K562 (cell line): Measurements from ENCODE around the gene WDR31. TPM values are rescaled to one million over a fixed set of nuclear protein-coding genes. Genes with fewer than 3 reads are reported as not detected.

Source experiments
- NFIC ChIP-seq: fragments of 450-650 bp; IDR thresholded peaks from 2 replicates; pipeline ENCODE4 v1.6.1; 2017; ENCODE audit warnings: mild to moderate bottlenecking, inconsistent platforms
- NR2C2 ChIP-seq, 2 experiments: fragments of 200-800 bp in 1 of 2; sonication (Bioruptor generic) in 1 of 2; sonication (generic) in 1 of 2; formaldehyde crosslinking in 1 of 2; IDR thresholded peaks; 2 replicates each; pipeline versions ENCODE4 v1.6.1 to v1.8.0; 2016 to 2022; ENCODE audit warnings: mild to moderate bottlenecking in 1 of 2, missing compliant biosample characterization in 1 of 2, missing genetic modification characterization in 1 of 2, missing genetic modification reagents in 1 of 2
- OTX1 ChIP-seq: fragments of 450-650 bp; formaldehyde crosslinking; IDR thresholded peaks from 2 replicates; pipeline ENCODE4 v1.4.0; 2022; ENCODE audit warnings: mild to moderate bottlenecking
- PTBP1 ChIP-seq: fragments of 200-400 bp; formaldehyde crosslinking; IDR thresholded peaks from 2 replicates; pipeline ENCODE4 v1.6.1; 2017; ENCODE audit warnings: low read depth, low read length
- SOX6 ChIP-seq: fragments of 450-650 bp; IDR thresholded peaks from 2 replicates; pipeline ENCODE4 v1.6.1; 2014; ENCODE audit warnings: mild to moderate bottlenecking
- TCF3 ChIP-seq: sonication (generic); formaldehyde crosslinking; IDR thresholded peaks from 2 replicates; pipeline ENCODE4 v1.4.0; 2020; ENCODE audit warnings: mild to moderate bottlenecking, missing genetic modification reagents
- TEAD4 ChIP-seq, 2 experiments: sonication (generic) in 1 of 2; formaldehyde crosslinking in 1 of 2; IDR thresholded peaks; 2 replicates each; pipeline versions ENCODE4 v1.6.1 to v1.8.0; 2012 to 2022; ENCODE audit warnings: borderline replicate concordance in 1 of 2, inconsistent platforms in 1 of 2, low read length in 1 of 2, mild to moderate bottlenecking in 1 of 2, missing genetic modification reagents in 1 of 2
- YBX1 ChIP-seq: fragments of 450-650 bp; IDR thresholded peaks from 2 replicates; pipeline ENCODE4 v1.7.1; 2016; ENCODE audit warnings: mild to moderate bottlenecking
- ZC3H11A ChIP-seq: IDR thresholded peaks from 2 replicates; pipeline ENCODE4 v1.6.1; 2012; ENCODE audit warnings: low read depth, low read length, improper control_type of control experiment
- ZNF347 ChIP-seq: fragments of 450-650 bp; formaldehyde crosslinking; IDR thresholded peaks from 2 replicates; pipeline ENCODE4 v1.4.0; 2020; ENCODE audit warnings: low read depth, mild to moderate bottlenecking, moderate library complexity
- polyA plus RNA-seq, 8 experiments: library from polyadenylated mRNA; depleted of rRNA in 4 of 8; stranded (reverse) in 5 of 8; unstranded in 3 of 8; fragments of >200 nt; fragmentation: Nextera tagmentation in 2 of 8; fragmentation: Illumina TruSeq in 1 of 8; extraction: Ambion mirVana in 2 of 8; extraction: Trizol in 1 of 8; gene quantifications; 2 replicates each; pipeline versions ENCODE4 v1.2.1 to v1.2.3, GENCODE V29; 2011 to 2014; ENCODE audit warnings: inconsistent platforms in 1 of 8, missing spikeins in 1 of 8
- total RNA-seq, 7 experiments: library from RNA; depleted of rRNA in 6 of 7; stranded (reverse); fragments of >200 nt in 6 of 7; fragmentation: Illumina TruSeq in 2 of 7; extraction: Trizol in 2 of 7; gene quantifications; 2 replicates each; pipeline versions ENCODE4 v1.2.1 to v1.2.3, GENCODE V29; 2011 to 2021; ENCODE audit warnings: low replicate concordance in 1 of 7
- TF ChIP-seq, protein P1 (sequence below), 2 experiments: fragments of 450-650 bp; formaldehyde crosslinking in 1 of 2; IDR thresholded peaks; 2 replicates each; pipeline versions ENCODE4 v1.4.0 to v1.6.1; 2014 to 2020; ENCODE audit warnings: mild to moderate bottlenecking in 2 of 2, borderline replicate concordance in 1 of 2, low read depth in 1 of 2
- TF ChIP-seq, protein P2 (sequence below): sonication (generic); IDR thresholded peaks from 2 replicates; pipeline ENCODE4 v1.6.1; 2016
- TF ChIP-seq, protein P3 (sequence below): fragments of 450-650 bp; formaldehyde crosslinking; IDR thresholded peaks from 2 replicates; pipeline ENCODE4 v1.4.0; 2020; ENCODE audit warnings: mild to moderate bottlenecking, moderate library complexity

Gene WDR31
- total and polyA plus RNA-seq, 9 of the 15 experiments (the other 6 are each of a cell fraction or from before 2014, with no cell fraction given): 0.35 to 1.8 (median 0.95) TPM

DNA sequence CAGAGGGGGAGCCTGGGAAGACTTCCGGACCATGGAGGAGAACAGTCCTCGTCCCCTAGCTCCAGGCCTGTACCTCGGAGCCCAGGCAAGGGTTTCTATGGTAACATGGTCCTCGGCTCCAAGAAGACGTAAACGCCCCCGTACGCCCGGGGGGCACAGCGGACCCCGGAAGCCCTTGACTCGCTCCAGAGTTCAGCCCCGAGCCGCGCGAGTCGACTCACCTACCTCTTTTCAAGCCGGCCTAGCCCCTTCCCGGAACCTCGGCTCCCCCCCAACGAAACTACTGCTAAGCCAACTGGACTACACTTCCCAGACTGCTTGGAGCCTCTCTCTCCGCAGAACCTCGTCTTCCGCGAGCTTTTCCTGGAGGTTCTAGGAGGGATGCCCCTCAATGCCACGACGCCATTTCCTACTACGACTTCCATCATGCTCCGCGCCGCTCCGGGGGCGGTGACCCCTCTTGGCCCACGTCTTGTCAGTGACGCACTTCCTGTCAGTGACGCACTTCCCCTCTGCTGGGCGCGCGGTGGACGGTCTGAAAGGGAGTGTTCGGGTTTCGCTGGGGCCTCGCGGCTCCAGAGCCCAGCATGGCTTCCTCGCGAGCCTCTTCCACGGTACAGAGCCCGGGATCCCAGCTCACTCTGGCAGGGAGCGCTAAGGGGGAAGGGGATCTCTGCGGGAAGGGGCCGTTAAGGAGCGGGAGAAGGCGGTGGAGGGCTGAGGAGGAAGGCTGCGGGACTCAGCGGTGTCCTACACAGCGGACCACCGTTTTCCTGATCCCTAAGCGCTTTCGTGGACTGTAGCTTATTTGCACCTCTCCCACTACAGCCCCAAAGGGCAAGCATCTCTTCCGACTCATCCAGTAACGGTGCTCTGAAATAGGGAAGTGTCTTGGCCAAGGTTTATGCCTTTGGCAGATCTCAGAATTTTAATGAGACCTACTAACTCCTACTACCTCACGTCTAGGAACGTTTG, 64.6 kb downstream of the WDR31 start, which contains the start of the genes CDC26 and PRPF4 (continued):
- TF ChIP-seq, protein P1, sequence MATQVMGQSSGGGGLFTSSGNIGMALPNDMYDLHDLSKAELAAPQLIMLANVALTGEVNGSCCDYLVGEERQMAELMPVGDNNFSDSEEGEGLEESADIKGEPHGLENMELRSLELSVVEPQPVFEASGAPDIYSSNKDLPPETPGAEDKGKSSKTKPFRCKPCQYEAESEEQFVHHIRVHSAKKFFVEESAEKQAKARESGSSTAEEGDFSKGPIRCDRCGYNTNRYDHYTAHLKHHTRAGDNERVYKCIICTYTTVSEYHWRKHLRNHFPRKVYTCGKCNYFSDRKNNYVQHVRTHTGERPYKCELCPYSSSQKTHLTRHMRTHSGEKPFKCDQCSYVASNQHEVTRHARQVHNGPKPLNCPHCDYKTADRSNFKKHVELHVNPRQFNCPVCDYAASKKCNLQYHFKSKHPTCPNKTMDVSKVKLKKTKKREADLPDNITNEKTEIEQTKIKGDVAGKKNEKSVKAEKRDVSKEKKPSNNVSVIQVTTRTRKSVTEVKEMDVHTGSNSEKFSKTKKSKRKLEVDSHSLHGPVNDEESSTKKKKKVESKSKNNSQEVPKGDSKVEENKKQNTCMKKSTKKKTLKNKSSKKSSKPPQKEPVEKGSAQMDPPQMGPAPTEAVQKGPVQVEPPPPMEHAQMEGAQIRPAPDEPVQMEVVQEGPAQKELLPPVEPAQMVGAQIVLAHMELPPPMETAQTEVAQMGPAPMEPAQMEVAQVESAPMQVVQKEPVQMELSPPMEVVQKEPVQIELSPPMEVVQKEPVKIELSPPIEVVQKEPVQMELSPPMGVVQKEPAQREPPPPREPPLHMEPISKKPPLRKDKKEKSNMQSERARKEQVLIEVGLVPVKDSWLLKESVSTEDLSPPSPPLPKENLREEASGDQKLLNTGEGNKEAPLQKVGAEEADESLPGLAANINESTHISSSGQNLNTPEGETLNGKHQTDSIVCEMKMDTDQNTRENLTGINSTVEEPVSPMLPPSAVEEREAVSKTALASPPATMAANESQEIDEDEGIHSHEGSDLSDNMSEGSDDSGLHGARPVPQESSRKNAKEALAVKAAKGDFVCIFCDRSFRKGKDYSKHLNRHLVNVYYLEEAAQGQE (IDR thresholded peaks at IDR 0.05; ENCODE audit: borderline replicate concordance): no peak; the same call in 1 of the 2 replicates
- TF ChIP-seq, protein P1 (CRISPR knock-in tag; IDR thresholded peaks at IDR 0.05; ENCODE audit: low read depth): peak; percentile 29; the same call in 1 of the 2 replicates
- TF ChIP-seq SOX6 (0 out of 2 replicates have a peak, but pooled peaks have one; percentile 23), OTX1 (CRISPR knock-in tag) (no peak), NFIC (peak; percentile 74), YBX1 (no peak), NR2C2 (CRISPR knock-in tag; IDR thresholded peaks at IDR 0.05) (peak; percentile 96), NR2C2 (tag; IDR thresholded peaks at IDR 0.05) (peak; percentile 98), TEAD4 (IDR thresholded peaks at IDR 0.05; ENCODE audit: low read length) (peak; percentile 64), TEAD4 (CRISPR knock-in tag; IDR thresholded peaks at IDR 0.05; ENCODE audit: borderline replicate concordance) (no peak), ZC3H11A (peak; percentile 17; the same call in 1 of the 2 replicates), ZNF347 (CRISPR knock-in tag) (no peak), TCF3 (CRISPR knock-in tag) (peak; percentile 6; the same call in 1 of the 2 replicates), PTBP1 (0 out of 2 replicates have a peak, but pooled peaks have one; percentile 17)
- TF ChIP-seq, protein P2, sequence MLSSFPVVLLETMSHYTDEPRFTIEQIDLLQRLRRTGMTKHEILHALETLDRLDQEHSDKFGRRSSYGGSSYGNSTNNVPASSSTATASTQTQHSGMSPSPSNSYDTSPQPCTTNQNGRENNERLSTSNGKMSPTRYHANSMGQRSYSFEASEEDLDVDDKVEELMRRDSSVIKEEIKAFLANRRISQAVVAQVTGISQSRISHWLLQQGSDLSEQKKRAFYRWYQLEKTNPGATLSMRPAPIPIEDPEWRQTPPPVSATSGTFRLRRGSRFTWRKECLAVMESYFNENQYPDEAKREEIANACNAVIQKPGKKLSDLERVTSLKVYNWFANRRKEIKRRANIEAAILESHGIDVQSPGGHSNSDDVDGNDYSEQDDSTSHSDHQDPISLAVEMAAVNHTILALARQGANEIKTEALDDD: no peak
- TF ChIP-seq, protein P3, sequence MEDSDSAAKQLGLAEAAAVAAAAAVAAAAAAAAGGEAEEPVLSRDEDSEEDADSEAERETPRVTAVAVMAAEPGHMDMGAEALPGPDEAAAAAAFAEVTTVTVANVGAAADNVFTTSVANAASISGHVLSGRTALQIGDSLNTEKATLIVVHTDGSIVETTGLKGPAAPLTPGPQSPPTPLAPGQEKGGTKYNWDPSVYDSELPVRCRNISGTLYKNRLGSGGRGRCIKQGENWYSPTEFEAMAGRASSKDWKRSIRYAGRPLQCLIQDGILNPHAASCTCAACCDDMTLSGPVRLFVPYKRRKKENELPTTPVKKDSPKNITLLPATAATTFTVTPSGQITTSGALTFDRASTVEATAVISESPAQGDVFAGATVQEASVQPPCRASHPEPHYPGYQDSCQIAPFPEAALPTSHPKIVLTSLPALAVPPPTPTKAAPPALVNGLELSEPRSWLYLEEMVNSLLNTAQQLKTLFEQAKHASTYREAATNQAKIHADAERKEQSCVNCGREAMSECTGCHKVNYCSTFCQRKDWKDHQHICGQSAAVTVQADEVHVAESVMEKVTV: 0 out of 2 replicates have a peak, but pooled peaks have one; percentile 11
